Measurements from ENCODE around the gene NUPR1.

Gene NUPR1

GRCh38 chr16:28495098-28495793 lies 43.5 kb downstream of the NUPR1 start:
- peak overlapping the region; percentile 60 for H3K4me3 ChIP-seq (replicated peaks; ENCODE audit: insufficient read depth, low read length)
- DNase-seq (ENCODE audit: low read depth in 1 of 2, low spot score in 1 of 2) = peak; percentile 21 to 64
- no peaks in the 10 kb centered on the region for H3K27me3 ChIP-seq (ENCODE audit: insufficient read depth, poor library complexity, severe bottlenecking)
- H3K27ac ChIP-seq (replicated peaks) = peak overlapping the region; percentile 99
- TF ChIP-seq GABPA (IDR thresholded peaks at IDR 0.05; ENCODE audit: low read depth) = no peak
- TF ChIP-seq SPI1 (IDR thresholded peaks at IDR 0.05; ENCODE audit: borderline replicate concordance, low read depth) = no peak
- no peak for TF ChIP-seq CTCF (IDR thresholded peaks at IDR 0.05; ENCODE audit: insufficient read depth, low read length)
- TF ChIP-seq POLR2AphosphoS5 (IDR thresholded peaks at IDR 0.05; ENCODE audit: low read depth) = no peak
- TF ChIP-seq, protein P1, sequence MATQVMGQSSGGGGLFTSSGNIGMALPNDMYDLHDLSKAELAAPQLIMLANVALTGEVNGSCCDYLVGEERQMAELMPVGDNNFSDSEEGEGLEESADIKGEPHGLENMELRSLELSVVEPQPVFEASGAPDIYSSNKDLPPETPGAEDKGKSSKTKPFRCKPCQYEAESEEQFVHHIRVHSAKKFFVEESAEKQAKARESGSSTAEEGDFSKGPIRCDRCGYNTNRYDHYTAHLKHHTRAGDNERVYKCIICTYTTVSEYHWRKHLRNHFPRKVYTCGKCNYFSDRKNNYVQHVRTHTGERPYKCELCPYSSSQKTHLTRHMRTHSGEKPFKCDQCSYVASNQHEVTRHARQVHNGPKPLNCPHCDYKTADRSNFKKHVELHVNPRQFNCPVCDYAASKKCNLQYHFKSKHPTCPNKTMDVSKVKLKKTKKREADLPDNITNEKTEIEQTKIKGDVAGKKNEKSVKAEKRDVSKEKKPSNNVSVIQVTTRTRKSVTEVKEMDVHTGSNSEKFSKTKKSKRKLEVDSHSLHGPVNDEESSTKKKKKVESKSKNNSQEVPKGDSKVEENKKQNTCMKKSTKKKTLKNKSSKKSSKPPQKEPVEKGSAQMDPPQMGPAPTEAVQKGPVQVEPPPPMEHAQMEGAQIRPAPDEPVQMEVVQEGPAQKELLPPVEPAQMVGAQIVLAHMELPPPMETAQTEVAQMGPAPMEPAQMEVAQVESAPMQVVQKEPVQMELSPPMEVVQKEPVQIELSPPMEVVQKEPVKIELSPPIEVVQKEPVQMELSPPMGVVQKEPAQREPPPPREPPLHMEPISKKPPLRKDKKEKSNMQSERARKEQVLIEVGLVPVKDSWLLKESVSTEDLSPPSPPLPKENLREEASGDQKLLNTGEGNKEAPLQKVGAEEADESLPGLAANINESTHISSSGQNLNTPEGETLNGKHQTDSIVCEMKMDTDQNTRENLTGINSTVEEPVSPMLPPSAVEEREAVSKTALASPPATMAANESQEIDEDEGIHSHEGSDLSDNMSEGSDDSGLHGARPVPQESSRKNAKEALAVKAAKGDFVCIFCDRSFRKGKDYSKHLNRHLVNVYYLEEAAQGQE (IDR thresholded peaks at IDR 0.05; ENCODE audit: insufficient replicate concordance, low read depth) = no peak

- TF ChIP-seq, protein P1 (IDR thresholded peaks at IDR 0.05; ENCODE audit: insufficient replicate concordance, low read depth) = peak; percentile 32
- TF ChIP-seq SPI1 (IDR thresholded peaks at IDR 0.05; ENCODE audit: borderline replicate concordance, low read depth) (peak; percentile 94), POLR2AphosphoS5 (IDR thresholded peaks at IDR 0.05; ENCODE audit: low read depth) (0 out of 2 replicates have a peak, but pooled peaks have one; percentile 56), CTCF (IDR thresholded peaks at IDR 0.05; ENCODE audit: insufficient read depth, low read length) (no peak), GABPA (IDR thresholded peaks at IDR 0.05; ENCODE audit: low read depth) (no peak)
- no peaks in the 10 kb centered on the region for H3K27me3 ChIP-seq (ENCODE audit: insufficient read depth, poor library complexity, severe bottlenecking)
- H3K4me3 ChIP-seq (replicated peaks; ENCODE audit: insufficient read depth, low read length) = peak within 1 kb of the TSS; percentile 60
- H3K27ac ChIP-seq (replicated peaks) = peak within 1 kb of the TSS; percentile 99
- DNase-seq (ENCODE audit: low read depth in 1 of 2, low spot score in 1 of 2) = peak; percentile 97 to 98
Measured at GRCh38 chr16:28494121-28494851, 44.5 kb downstream of the NUPR1 start, which contains the start of gene APOBR. Gene APOBR (plus strand): TSS chr16:28494643. CDS start chr16:28494682, 39 bp downstream.

DNA sequence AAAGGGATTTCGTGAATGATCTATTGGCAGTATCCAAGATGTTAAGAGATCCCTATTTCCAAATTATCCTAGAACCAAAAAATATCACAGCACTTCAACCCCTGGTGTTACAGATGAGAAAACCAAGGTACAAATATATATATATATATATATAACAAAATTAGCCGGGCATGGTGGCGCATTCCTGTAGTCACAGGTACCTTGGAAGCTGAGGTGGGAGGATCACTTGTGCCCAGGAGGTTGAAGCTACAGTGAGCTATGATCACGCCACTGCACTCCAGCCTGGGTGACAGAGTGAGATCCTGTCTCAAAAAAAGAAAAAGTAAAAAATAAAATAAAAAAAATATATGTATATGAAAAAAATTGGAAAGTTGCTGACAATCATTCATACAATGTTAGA lies 46.3 kb downstream of the NUPR1 start:
- no peak for TF ChIP-seq GABPA (IDR thresholded peaks at IDR 0.05; ENCODE audit: low read depth)
- no peak for TF ChIP-seq POLR2AphosphoS5 (IDR thresholded peaks at IDR 0.05; ENCODE audit: low read depth)
- TF ChIP-seq, protein P1 (IDR thresholded peaks at IDR 0.05; ENCODE audit: insufficient replicate concordance, low read depth) = no peak
- no peak for TF ChIP-seq CTCF (IDR thresholded peaks at IDR 0.05; ENCODE audit: insufficient read depth, low read length)
- no peak for TF ChIP-seq SPI1 (IDR thresholded peaks at IDR 0.05; ENCODE audit: borderline replicate concordance, low read depth)
- Histone ChIP-seq H3K27ac (replicated peaks) (peak overlapping the region; percentile 99), H3K4me3 (replicated peaks; ENCODE audit: insufficient read depth, low read length) (peak overlapping the region; percentile 23), H3K27me3 (ENCODE audit: insufficient read depth, poor library complexity, severe bottlenecking) (no peaks in the 10 kb centered on the region)
- no peak for DNase-seq (ENCODE audit: low read depth in 1 of 2, low spot score in 1 of 2)

All from HL-60 (cell line).